ENCODE data around the gene MICU1.

DNA sequence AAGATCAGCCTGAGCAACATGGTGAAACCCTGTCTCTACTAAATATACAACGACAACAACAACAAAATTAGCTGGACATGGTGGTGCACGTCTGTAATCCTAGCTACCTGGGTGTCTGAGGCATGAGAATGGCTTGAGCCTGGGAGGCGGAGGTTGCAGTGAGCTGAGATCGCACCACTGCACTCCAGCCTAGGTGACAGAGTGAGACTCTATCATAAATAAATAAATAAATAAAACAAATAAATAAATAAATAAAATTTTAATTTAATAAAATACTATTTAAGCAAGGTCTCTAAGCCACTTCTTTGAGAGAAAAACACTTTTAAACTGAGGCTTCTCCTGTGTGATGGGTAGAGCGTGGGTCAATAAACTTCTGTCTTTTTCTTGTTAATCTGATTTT lies 38.3 kb downstream of the MICU1 start:
- TF ChIP-seq MXI1 (IDR thresholded peaks at IDR 0.05; ENCODE audit: borderline replicate concordance, low read depth, low read length) = no peak
- no peak for TF ChIP-seq KLF16 (CRISPR knock-in tag; IDR thresholded peaks at IDR 0.05)
- no peak for TF ChIP-seq U2AF2 (IDR thresholded peaks at IDR 0.05; ENCODE audit: low read depth, low read length)

Data from HepG2 (cell line).